GM12873 (cell line): Measurements from ENCODE around the gene RPS8.
A peak's percentile ranks its signal among the peaks of the same experiment; 100 is the strongest.

Experiments
- CTCF ChIP-seq: IDR thresholded peaks from 2 replicates; pipeline ENCODE4 v1.5.1; 2012; ENCODE audit warnings: low read depth, mild to moderate bottlenecking, moderate library complexity, low read length, control low read depth; ENCODE audit not compliant: insufficient read depth; ENCODE audit errors: missing control alignments

The RPS8 gene

GRCh38 chr1:44821240-44821715, 45.9 kb downstream of the RPS8 start:
- TF ChIP-seq CTCF = no peak

GRCh38 chr1:44822131-44822701, 46.9 kb downstream of the RPS8 start:
- no peak for TF ChIP-seq CTCF

- TF ChIP-seq CTCF = no peak
Observed at GRCh38 chr1:44822981-44823451, 47.7 kb downstream of the RPS8 start.

- no peak for TF ChIP-seq CTCF
Observed at GRCh38 chr1:44826375-44827196, 51.2 kb downstream of the RPS8 start.

GRCh38 chr1:44827197-44828002, 52.1 kb downstream of the RPS8 start:
- peak; percentile 48 for TF ChIP-seq CTCF

GRCh38 chr1:44828003-44828651, 52.8 kb downstream of the RPS8 start:
- TF ChIP-seq CTCF = no peak
